Measurements from ENCODE around the gene HBZ.
"Not testable (repeated sequence)": the region's sequence is repeated elsewhere in the genome, so short reads cannot be mapped to it uniquely, and the experiment has no call there.

HBZ gene

GRCh38 chr16:180101-180675, 27.7 kb downstream of the HBZ start, which contains the start of gene HBQ1:
TSS of gene HBQ1 (plus strand) at chr16:180459. CDS start at chr16:180487, 28 bp downstream.
- peak; percentile 13 to 76 for DNase-seq

- DNase-seq = peak; percentile 79 to 83
These were observed 28.5 kb downstream of the HBZ start for GRCh38 chr16:180681-181564.

GRCh38 chr16:181565-182021, 29.1 kb downstream of the HBZ start:
- peak in 1 of 2 experiments; percentile 41 for DNase-seq

DNA sequence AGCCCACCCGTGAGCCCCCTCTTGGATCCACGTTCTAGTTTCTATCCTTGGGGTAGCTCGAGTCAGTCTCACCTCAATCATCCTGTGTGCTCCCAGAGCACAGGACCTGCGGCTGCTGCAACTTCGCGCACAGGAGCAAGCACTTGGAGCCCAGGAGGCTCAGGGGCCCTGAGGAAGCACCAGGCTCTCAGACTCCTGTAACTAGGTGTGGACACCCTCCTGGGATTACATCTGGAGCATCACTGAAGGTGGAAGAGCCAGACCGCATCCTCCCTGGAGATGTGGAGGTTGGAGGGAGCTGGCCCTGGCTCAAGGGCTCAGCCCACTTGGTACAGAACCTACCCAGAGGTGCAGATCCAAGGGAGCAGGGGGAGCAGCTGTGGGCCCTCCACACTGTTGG, 30.6 kb downstream of the HBZ start:
- DNase-seq = peak in 1 of 2 experiments; percentile 21

- DNase-seq = no peak
These were observed 32.8 kb downstream of the HBZ start for GRCh38 chr16:185213-185612.

DNA sequence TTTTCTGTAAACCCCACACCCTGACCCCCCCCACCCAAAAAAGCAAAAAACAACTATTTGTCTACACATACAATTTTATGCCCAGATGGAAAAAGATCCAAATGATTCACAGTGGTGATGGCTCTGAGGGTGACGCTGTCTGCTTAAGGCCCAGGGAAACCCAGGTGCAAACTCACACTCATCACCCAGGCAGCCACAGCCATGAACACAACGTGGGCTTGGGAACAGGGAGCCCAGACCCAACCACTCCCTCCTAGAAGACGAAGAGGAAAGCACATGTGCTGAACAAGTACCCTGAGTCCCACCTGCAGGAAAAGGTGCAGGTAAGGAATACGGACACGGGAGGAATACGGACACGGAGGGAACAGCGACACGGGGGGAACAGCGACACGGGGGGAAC, 33.2 kb downstream of the HBZ start:
- DNase-seq = no peak

DNA sequence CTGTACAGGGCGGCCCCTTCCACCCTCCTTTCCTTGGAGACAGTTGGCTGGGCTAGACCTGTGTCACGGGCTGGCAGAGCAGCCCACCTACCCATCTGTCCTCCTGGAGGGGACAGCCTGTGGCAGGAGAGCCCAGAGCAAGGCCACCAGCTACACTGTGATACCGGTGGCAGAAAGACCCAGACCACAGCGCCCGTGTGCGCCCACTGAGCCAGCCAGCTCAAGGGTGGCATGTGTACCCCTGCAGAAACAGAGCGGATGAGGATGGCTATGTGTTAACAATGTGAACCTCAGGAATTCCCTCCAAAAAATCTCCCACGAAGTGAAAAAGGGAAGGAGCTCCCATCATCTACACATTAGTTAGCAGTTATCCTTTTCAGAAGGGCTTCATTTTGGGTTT, 34.9 kb downstream of the HBZ start:
- no peak for DNase-seq

DNA sequence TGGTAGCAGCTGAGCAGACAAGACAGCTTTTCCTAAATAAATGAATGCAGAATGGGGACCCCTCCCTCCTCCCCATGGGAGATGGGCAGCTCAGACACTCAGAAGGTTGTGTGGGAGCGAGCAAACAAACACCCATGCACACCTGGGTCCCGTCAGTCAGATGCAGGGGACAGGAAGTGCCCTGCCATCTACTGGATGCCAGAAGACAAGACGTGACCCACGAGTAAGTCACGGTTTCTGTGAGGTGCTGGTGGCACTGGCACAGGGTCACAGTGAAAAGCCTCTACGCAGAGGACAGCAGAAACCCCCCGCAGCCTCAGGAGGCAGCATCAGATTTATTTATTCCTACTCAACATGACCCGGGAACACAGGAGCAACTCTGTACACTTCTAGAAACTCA, 36.2 kb downstream of the HBZ start:
- DNase-seq = no peak

- DNase-seq = no peak
These were observed 37.3 kb downstream of the HBZ start for GRCh38 chr16:189604-190186.

DNA sequence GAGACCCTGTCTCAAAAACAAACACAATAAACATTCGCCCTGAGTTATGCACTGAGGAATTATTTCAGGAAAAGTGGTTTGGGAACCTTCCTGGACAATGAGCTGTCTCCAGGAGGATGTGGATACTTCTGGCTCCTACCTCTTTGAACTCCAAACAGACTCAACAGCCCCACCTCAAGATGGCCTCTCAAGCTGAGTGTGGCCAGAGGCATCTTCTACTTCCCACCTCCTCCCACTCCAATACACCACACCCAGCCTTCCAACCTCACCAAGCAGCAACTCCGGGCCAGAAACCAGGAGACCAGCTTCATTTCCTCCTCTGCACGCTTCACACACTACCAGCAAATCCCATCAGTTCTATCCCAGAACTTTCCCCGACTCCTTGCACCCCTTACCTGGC, 39.4 kb downstream of the HBZ start:
- no peak for DNase-seq

DNA sequence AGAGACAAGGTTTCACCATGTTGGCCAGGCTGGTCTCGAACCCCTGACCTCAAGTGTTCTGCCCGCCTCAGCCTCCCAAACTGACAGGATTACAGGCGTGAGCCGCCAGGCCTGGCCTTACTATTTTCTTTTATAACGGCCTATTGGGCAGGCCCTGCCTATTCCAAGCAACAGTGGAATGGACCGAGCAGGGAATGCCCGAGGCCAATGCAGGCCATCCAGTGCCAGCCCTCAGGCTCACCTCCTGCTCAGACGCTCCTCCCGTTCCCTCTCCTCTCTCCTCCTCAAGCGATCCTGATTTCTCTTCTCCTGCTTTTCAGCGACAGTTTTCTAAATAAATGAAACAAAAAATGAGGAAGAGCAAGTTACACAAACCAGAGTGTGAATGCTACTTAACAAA, 40.2 kb downstream of the HBZ start:
- DNase-seq = no peak

GRCh38 chr16:193441-193840, 41.0 kb downstream of the HBZ start:
- DNase-seq = no peak

DNA sequence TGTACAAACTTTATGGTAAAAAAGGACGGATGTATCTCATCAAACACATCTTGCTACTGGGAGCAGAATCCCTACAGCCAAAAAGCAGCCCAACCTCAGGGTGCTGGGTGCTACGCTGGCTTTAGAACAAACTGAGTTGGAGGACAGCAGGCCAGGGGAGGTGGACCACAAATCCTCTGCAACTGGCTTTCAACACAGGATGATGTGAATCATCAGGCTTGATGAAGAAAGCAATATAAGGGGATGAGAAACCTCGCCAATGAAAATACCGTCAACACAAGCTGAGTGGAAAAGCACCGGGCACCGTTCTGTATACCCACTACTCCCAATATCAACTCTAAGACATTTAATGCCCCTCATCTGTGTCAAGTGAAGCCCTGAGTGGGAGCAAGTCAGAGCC, 42.1 kb downstream of the HBZ start:
- DNase-seq = no peak

- no peak for DNase-seq
These were observed 47.9 kb downstream of the HBZ start for GRCh38 chr16:200388-200787.

GRCh38 chr16:203246-203645, 50.8 kb downstream of the HBZ start:
- DNase-seq = no peak

DNA sequence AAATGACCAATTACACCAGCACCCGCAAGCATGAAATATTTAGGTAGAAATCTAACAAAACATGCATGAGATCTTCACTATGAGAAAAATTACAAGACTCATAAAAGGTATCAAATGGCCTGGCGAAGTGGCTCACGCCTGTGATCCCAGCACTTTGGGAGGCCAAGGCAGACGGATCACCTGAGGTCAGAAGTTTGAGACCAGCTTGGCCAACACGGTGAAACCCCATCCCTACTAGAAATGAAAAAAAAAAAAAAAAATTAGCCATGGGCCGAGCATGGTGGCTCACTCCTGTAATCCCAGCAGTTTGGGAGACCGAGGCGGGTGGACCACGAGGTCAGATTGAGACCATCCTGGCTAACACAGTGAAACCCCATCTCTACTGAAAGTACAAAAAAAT, 51.6 kb downstream of the HBZ start:
- not testable (repeated sequence) for DNase-seq
